Heart left ventricle (tissue), 13 donors: ENCODE measurements around the gene CTU2.

Experiments used
- POLR2A ChIP-seq, 2 donors: fragments of 450-650 bp; IDR thresholded peaks; one replicate each; pipeline ENCODE4 v1.6.1; 2017; ENCODE audit warnings: antibody characterized with exemption in 2 of 2, mild to moderate bottlenecking in 2 of 2, moderate library complexity in 2 of 2
- TF ChIP-seq, protein P1 (sequence below), 12 donors: fragments of 200-600 bp; sonication (generic) in 4 of 12; IDR thresholded peaks; one replicate each; pipeline versions ENCODE4 v1.5.0 to v1.8.0; 2018 to 2022; ENCODE audit warnings: antibody characterized with exemption in 12 of 12, mild to moderate bottlenecking in 5 of 12
- donor health status: ischemic (EF 13 %, LVEDD 7.1; RV severe dilation, severe dysfunction).
- donor health status: DM: no; HTN: yes; CAD: no.
- donor health status: DM: no; HTN: no; CAD: no.
- donor health status: ischemic (EF 25% LVEDD 6.9; RV normal size, moderate dysfunction).
- donor health status: ischemic (EF 25% LVEDD 5.7; RV mildly dilated, moderate dysfunction).
- donor health status: ischemic (EF 35%, LVEDD 5.7; RV mildly dilated, moderate dysfunction).
- donor health status: nonischemic (EF 11% LVEDD 7.7; RV severe dilation, severe dysfunction).
- donor health status: DM: yes; HTN: yes; CAD: no.
- donor health status: PGD.
- donor health status: ischemic (EF 29% LVEDD 5.4; RV normal size, mild dysfunction).
- donor health status: nonischemic (EF 23%, LVEDD 6.1; RV moderate dilation, normal function).

DNA sequence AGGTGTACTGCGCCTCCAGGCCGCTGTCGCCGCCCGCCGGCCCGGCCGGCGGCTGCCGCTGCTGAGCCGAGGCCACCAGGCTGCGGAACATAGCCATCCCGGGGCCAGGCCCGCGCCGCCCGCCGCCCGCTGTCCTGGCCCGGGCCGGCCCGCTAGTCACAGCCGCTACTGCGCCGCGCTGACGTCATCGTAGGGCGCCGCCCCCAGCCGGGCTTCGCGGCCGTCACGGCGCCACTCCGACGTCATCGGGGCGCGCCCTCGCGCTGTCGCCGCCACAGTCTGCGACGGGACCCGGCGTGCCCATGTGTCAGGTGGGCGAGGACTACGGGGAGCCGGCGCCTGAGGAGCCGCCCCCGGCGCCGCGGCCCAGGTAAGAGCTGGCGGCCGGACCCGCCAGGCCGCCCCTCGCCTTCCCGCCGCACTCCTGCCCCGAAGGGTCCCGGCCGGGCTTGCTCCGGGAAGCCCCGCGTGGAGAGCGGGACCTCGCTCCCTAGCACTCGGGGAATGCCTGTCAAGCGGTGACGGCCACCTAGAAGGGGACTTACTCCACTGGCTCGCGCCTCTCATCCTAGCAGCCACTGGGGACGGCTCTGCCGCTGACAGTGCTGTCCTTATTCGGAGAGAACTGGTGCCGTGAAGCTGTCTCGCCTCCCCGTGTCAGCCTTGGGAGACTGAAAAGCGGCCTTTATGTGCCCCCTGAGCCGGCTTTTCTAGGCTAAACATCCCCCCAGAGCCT lies at the start of gene CTU2, which contains the start of gene RNF166:
- TF ChIP-seq POLR2A (IDR thresholded peaks at IDR 0.05), result peak; percentile 56 to 92
- TF ChIP-seq, protein P1, sequence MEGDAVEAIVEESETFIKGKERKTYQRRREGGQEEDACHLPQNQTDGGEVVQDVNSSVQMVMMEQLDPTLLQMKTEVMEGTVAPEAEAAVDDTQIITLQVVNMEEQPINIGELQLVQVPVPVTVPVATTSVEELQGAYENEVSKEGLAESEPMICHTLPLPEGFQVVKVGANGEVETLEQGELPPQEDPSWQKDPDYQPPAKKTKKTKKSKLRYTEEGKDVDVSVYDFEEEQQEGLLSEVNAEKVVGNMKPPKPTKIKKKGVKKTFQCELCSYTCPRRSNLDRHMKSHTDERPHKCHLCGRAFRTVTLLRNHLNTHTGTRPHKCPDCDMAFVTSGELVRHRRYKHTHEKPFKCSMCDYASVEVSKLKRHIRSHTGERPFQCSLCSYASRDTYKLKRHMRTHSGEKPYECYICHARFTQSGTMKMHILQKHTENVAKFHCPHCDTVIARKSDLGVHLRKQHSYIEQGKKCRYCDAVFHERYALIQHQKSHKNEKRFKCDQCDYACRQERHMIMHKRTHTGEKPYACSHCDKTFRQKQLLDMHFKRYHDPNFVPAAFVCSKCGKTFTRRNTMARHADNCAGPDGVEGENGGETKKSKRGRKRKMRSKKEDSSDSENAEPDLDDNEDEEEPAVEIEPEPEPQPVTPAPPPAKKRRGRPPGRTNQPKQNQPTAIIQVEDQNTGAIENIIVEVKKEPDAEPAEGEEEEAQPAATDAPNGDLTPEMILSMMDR (IDR thresholded peaks at IDR 0.05), result peak in 1 of 12 donors; percentile 20
